Smooth muscle cell (in vitro differentiated cells): ENCODE data around the gene TMEM202. TPM values are rescaled to one million over a fixed set of nuclear protein-coding genes. Genes with fewer than 3 reads are reported as not detected.

Experiments used
- DNase-seq: peaks from one replicate; lab custom pipeline; 2025; ENCODE audit not compliant: unreplicated experiment; lab: John Stamatoyannopoulos, UW
- H2AFZ ChIP-seq: fragments of 200-600 bp; sonication (generic); 2 replicates; pipeline ENCODE4 v1.6.0; 2016; ENCODE audit warnings: antibody characterized with exemption, low read depth, mild to moderate bottlenecking
- H3F3A ChIP-seq: fragments of 200-600 bp; sonication (generic); 2 replicates; pipeline ENCODE4 v1.6.0; 2017; ENCODE audit warnings: antibody characterized with exemption, low read depth
- H3K27ac ChIP-seq: fragments of 200-600 bp; sonication (generic); 2 replicates; pipeline ENCODE4 v1.5.1; 2016; ENCODE audit warnings: low read depth, mild to moderate bottlenecking
- H3K27me3 ChIP-seq: fragments of 200-600 bp; sonication (generic); 2 replicates; pipeline ENCODE4 v1.6.1; 2016; ENCODE audit warnings: low read depth, mild to moderate bottlenecking
- H3K36me3 ChIP-seq: fragments of 200-600 bp; sonication (generic); 2 replicates; pipeline ENCODE4 v1.5.1; 2016; ENCODE audit warnings: low read depth
- H3K4me1 ChIP-seq: fragments of 200-600 bp; sonication (generic); 2 replicates; pipeline ENCODE4 v1.5.1; 2016; ENCODE audit warnings: low read depth
- H3K4me2 ChIP-seq: fragments of 200-600 bp; sonication (generic); 2 replicates; pipeline ENCODE4 v1.6.0; 2016; ENCODE audit warnings: mild to moderate bottlenecking
- H3K4me3 ChIP-seq: fragments of 200-600 bp; sonication (generic); 2 replicates; pipeline ENCODE4 v1.5.1; 2016; ENCODE audit warnings: mild to moderate bottlenecking
- H3K79me2 ChIP-seq: fragments of 200-600 bp; sonication (generic); 2 replicates; pipeline ENCODE4 v1.6.0; 2016; ENCODE audit warnings: low read depth, mild to moderate bottlenecking
- H3K9ac ChIP-seq: fragments of 200-600 bp; sonication (generic); 2 replicates; pipeline ENCODE4 v1.6.0; 2016; ENCODE audit warnings: low read depth
- H3K9me3 ChIP-seq: fragments of 200-600 bp; sonication (generic); replicated peaks from 2 replicates; pipeline ENCODE4 v1.5.1; 2016; ENCODE audit warnings: low read depth
- H4K20me1 ChIP-seq: fragments of 200-600 bp; sonication (generic); 2 replicates; pipeline ENCODE4 v1.6.0; 2016; ENCODE audit warnings: low read depth
- WGBS: methylation state at CpG from one replicate; pipeline ENCODE4 v1.1.7; 2016; ENCODE audit warnings: low lambda C conversion rate; 5-methylcytosine and 5-hydroxymethylcytosine counted together
- polyA plus RNA-seq: library from polyadenylated mRNA; unstranded; fragments of >200 nt; fragmentation: Nextera tagmentation; extraction: Ambion mirVana; gene quantifications from 2 replicates; pipeline ENCODE4 v1.2.1, GENCODE V29; 2016
- total RNA-seq: library from RNA; depleted of rRNA; stranded (reverse); fragments of >200 nt; gene quantifications from 2 replicates; pipeline ENCODE4 v1.2.3, GENCODE V29; 2014
- TF ChIP-seq, protein P1 (sequence below): fragments of 200-600 bp; sonication (generic); IDR thresholded peaks from 2 replicates; pipeline ENCODE4 v1.5.1; 2017; ENCODE audit warnings: borderline replicate concordance, mild to moderate bottlenecking, antibody characterized with exemption; ENCODE audit not compliant: insufficient read depth, poor library complexity, severe bottlenecking

Gene TMEM202
- total and polyA plus RNA-seq, 2 experiments from 2014 or later = not detected

DNA sequence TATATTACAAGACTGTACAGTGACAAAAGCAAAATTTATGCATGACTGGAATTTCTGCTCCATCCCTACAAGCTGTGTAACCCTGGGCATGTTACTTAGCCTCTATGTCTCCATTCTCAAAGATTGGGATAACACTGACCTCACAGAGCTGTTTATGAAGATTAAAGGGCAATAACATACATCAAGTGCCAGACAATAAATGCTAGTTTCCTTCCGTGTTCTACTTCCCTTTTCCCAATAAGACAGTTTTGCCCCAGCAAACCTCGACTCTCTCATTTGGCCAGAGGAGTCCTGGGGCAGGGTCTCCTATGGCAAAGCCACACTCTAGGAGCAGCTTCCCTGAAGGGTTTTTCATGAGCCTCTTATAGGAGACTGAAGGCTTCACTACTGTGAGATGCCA lies 29.8 kb upstream of the TMEM202 start:
- no peak for DNase-seq
- H3K4me3 ChIP-seq = no peak overlapping the region
- H3F3A ChIP-seq = no peaks in the 10 kb centered on the region
- H3K27ac ChIP-seq = no peak overlapping the region
- no peak overlapping the region for H3K9ac ChIP-seq
- H3K36me3 ChIP-seq = no peaks in the 10 kb centered on the region
- H3K4me1 ChIP-seq = no peaks in the 10 kb centered on the region
- H4K20me1 ChIP-seq = peaks cover 67% of the 10 kb centered on the region
- no peak overlapping the region for H2AFZ ChIP-seq
- no peaks in the 10 kb centered on the region for H3K9me3 ChIP-seq
- no peak overlapping the region for H3K4me2 ChIP-seq
- no peaks in the 10 kb centered on the region for H3K27me3 ChIP-seq
- TF ChIP-seq, protein P1, sequence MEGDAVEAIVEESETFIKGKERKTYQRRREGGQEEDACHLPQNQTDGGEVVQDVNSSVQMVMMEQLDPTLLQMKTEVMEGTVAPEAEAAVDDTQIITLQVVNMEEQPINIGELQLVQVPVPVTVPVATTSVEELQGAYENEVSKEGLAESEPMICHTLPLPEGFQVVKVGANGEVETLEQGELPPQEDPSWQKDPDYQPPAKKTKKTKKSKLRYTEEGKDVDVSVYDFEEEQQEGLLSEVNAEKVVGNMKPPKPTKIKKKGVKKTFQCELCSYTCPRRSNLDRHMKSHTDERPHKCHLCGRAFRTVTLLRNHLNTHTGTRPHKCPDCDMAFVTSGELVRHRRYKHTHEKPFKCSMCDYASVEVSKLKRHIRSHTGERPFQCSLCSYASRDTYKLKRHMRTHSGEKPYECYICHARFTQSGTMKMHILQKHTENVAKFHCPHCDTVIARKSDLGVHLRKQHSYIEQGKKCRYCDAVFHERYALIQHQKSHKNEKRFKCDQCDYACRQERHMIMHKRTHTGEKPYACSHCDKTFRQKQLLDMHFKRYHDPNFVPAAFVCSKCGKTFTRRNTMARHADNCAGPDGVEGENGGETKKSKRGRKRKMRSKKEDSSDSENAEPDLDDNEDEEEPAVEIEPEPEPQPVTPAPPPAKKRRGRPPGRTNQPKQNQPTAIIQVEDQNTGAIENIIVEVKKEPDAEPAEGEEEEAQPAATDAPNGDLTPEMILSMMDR = no peak
- H3K79me2 ChIP-seq = peaks cover 46% of the 10 kb centered on the region
- WGBS = 98% methylated on average over 2 of the region's 2 CpGs

DNA sequence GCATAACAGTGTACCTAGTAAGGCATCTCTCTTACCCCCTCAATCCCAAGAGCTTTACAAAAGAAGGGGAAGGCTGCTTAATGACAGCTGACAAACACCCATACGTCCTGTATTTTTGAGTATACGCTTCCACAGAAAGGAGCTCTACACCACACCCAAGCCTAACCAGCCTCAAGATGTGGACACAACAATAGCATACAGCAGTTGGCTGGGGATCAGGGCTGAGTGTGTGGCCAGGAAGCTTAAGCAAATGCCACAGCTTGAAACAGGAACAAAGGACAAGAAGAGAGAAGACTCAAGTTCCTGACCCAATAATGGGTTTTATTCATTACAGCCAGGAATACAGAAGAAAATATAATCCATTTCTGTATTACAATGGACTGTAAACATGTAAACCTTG lies 29.2 kb upstream of the TMEM202 start:
- TF ChIP-seq, protein P1 = no peak
- H3K27me3 ChIP-seq = no peaks in the 10 kb centered on the region
- H3K79me2 ChIP-seq = peaks cover 43% of the 10 kb centered on the region
- no peak overlapping the region for H3K4me3 ChIP-seq
- no peak for DNase-seq
- no peak overlapping the region for H2AFZ ChIP-seq
- no peaks in the 10 kb centered on the region for H3F3A ChIP-seq
- WGBS = 99% methylated on average over 2 of the region's 2 CpGs
- peaks cover 62% of the 10 kb centered on the region for H4K20me1 ChIP-seq
- no peaks in the 10 kb centered on the region for H3K36me3 ChIP-seq
- H3K27ac ChIP-seq = no peak overlapping the region
- H3K9ac ChIP-seq = no peak overlapping the region
- no peaks in the 10 kb centered on the region for H3K4me1 ChIP-seq
- no peak overlapping the region for H3K4me2 ChIP-seq
- no peaks in the 10 kb centered on the region for H3K9me3 ChIP-seq

DNA sequence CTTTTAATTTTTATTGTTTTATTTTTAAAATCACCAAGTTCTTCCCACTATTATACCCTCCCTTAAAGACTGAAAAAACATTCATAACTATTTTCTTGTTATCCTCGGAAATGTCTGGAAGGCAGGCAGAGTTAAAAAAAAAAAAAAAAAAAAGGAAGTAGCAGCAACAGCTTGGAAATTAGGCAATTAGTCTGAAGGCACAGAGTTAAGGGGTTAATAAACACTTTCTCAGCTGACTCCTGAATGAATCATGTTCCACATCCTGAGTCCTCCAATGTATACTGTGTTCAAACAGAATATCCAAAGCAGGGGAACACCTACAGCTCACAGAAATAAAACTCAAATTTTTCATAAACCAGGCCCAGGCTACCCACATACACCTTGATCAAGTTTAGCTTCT lies 28.1 kb upstream of the TMEM202 start:
- Histone ChIP-seq H3K36me3 (no peaks in the 10 kb centered on the region), H2AFZ (no peak overlapping the region), H3F3A (no peaks in the 10 kb centered on the region), H3K4me2 (no peak overlapping the region), H3K9ac (no peak overlapping the region), H3K9me3 (no peaks in the 10 kb centered on the region), H3K4me3 (no peak overlapping the region), H3K27me3 (no peaks in the 10 kb centered on the region), H3K27ac (no peak overlapping the region), H4K20me1 (peaks cover 53% of the 10 kb centered on the region), H3K4me1 (no peaks in the 10 kb centered on the region), H3K79me2 (peaks cover 52% of the 10 kb centered on the region)
- TF ChIP-seq, protein P1 = no peak
- 81% methylated on average over 1 of the region's 1 CpG for WGBS
- DNase-seq = no peak

DNA sequence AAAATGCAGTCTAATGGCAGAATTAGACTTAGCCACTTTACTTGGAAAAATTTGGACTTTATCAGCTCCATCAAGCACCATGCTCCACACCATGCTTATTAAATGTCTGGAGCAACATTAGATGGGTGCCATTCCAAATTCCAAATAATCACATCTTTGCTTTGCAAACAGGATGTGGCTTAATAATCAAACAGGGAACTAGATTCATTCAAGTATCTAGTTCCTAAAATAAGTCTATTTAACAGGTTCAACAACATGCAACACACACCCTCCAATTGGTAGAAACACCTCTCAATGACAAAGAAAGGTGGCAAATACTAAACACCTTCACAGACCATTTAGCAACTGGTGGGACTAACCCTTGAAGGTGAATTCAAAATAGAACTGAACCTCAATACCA lies 25.7 kb upstream of the TMEM202 start:
- H4K20me1 ChIP-seq = peaks cover 31% of the 10 kb centered on the region
- H2AFZ ChIP-seq = no peak overlapping the region
- H3K36me3 ChIP-seq = no peaks in the 10 kb centered on the region
- no peak overlapping the region for H3K4me3 ChIP-seq
- DNase-seq = no peak
- H3K9me3 ChIP-seq = no peaks in the 10 kb centered on the region
- H3F3A ChIP-seq = no peaks in the 10 kb centered on the region
- H3K4me1 ChIP-seq = peaks cover 4% of the 10 kb centered on the region
- H3K27me3 ChIP-seq = no peaks in the 10 kb centered on the region
- no peak overlapping the region for H3K4me2 ChIP-seq
- no peak overlapping the region for H3K9ac ChIP-seq
- no peak overlapping the region for H3K27ac ChIP-seq
- TF ChIP-seq, protein P1 = no peak
- H3K79me2 ChIP-seq = peaks cover 47% of the 10 kb centered on the region
